H54 (cell line): Measurements from ENCODE around the gene SORCS2.

Experiments used
- DNase-seq: peaks from one replicate; pipeline ENCODE4 v3.0.0; 2011; ENCODE audit warnings: low spot score, mixed read lengths; ENCODE audit not compliant: insufficient read length
- FAIRE-seq: peaks from 3 replicates; lab custom pipeline; 2011; peaks lifted over from hg19 to GRCh38; lab: Jason Lieb, UNC
- POLR2A ChIP-seq: IDR thresholded peaks from 2 replicates; pipeline ENCODE4 v1.6.1; 2011; ENCODE audit warnings: low read depth, mild to moderate bottlenecking, low read length

Gene SORCS2

DNA sequence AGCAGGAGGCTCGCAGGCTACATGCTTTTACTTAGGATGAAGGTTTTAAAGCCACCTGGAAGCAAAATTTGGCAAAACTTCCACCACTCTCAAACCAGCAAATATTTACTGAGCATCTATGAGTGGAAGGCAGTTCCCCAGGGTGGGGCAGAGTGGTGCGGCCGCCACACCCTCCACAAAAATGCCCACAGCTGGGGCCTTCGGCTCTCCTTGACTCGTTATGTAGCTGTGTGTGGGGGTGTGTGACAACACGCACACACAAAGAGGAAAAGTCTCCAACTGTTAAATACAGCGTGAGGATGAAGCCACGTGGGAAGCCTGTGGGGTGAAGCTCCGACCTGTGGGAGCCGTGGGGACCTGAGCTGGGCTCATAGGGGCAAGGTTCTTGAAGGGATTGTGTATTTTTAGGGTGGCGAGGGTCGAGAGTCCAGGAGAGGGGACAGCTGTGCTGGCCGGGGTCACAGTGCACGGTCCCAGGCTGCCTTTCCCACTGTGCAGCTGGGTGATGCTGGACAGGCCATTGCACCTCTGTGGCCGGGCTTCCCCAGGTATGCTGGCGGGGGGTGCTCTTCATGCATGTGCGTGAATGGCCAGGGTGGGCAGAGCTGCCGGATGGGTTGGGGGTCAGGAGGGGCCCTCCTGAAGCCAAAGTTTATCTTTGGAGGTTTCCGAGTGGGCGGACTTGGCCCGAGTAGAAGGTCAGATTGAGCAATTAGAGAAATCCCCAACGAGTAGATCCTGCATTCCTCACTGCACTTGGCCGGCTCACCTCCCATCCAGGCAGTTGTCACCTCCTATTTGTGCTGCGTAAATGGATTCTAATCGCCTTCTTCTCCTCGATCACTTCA, 25.4 kb downstream of the SORCS2 start:
- DNase-seq (no peak), FAIRE-seq (no peak)
- TF ChIP-seq POLR2A, result no peak

GRCh38 chr4:7218686-7219085, 26.3 kb downstream of the SORCS2 start:
- no peak for TF ChIP-seq POLR2A
- FAIRE-seq, result no peak

DNA sequence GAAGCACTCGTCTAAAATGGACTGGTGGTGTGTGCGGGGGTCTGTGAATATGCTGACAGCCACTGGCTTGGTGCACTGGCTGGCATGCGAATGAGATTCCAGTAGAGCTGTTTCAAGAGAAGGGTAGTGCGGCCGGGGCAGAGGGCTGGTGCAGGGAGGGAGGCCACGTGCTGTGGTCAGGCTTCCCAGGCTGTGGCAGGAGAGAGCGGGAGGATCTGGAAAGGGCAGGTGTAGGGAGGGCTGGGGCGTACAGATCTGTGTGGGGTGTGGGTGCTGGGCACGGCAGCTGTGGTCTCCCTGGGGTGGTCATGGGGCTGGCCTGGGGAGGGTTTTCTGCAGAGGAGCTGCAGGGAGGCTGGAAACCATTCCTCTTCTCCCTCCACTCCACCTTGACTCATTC, 30.2 kb downstream of the SORCS2 start:
- TF ChIP-seq POLR2A, result no peak
- no peak for FAIRE-seq
- no peak for DNase-seq

More at GRCh38 chr4:7218686-7219085, 26.3 kb downstream of the SORCS2 start:
- no peak for DNase-seq

GRCh38 chr4:7223541-7223940, 31.2 kb downstream of the SORCS2 start:
- DNase-seq (no peak), FAIRE-seq (no peak)
- TF ChIP-seq POLR2A, result no peak

DNA sequence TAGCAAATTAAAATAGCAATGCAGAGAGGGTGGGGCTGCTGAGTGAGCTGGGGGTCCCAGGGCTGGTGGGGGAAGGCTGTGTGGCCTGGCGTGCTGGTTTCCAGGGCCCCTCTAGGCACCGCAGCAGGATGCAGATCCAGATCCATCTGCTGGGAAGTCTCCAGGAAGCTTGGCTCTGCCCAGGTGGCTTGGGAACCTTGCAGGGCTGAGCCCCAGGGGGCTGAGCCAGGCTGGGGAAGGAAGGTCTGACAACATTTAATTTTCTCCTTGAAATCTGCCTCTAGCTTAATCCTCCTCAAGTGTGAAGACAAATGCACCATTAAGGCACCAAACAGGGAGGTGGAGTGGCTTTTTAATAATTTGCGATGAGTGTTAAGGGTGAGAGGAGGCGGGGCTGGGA, 31.7 kb downstream of the SORCS2 start:
- no peak for DNase-seq

DNA sequence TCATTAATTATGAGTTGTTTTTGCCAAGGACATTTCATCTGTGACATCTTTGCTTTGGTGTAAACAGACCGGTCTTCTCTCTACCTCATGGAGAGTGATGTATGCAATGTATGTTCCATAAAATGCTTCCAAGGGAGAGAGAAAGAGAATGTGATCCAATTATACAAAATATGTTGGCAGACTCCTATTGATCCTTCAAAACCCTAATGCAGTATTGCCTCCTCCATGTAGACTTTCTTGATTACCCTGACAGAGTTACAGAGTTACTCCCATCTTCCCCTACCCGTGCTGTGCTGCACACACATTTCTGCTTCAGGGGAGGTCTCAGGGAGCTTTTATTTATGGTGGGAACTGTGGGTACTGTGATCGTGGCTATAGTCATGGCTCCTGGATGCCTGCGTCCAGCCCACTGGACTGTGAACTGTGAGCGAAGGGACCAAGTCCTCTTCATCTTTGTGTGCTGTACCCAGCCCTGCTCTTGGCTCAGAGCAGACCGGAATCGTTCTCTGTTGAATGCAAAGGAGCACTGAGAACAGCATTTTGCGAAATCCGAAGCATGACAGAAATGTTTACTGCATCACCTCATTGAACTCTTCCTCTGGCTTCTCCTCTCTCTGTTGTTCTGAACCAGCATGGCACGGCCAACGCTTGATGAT, 32.7 kb downstream of the SORCS2 start:
- no peak for TF ChIP-seq POLR2A
- no peak for FAIRE-seq
- no peak for DNase-seq

More for the DNA sequence above, 31.7 kb downstream of the SORCS2 start:
- no peak for TF ChIP-seq POLR2A
- no peak for FAIRE-seq

- no peak for TF ChIP-seq POLR2A
- DNase-seq, result no peak
- FAIRE-seq, result no peak
Observed at GRCh38 chr4:7226439-7226838, 34.1 kb downstream of the SORCS2 start.

- no peak for TF ChIP-seq POLR2A
- no peak for FAIRE-seq
- no peak for DNase-seq
Observed at GRCh38 chr4:7227008-7227407, 34.7 kb downstream of the SORCS2 start.

- FAIRE-seq (no peak), DNase-seq (no peak)
- TF ChIP-seq POLR2A, result no peak
Observed at GRCh38 chr4:7228734-7229133, 36.4 kb downstream of the SORCS2 start.

GRCh38 chr4:7232061-7232650, 39.8 kb downstream of the SORCS2 start:
- no peak for FAIRE-seq
- no peak for TF ChIP-seq POLR2A
- no peak for DNase-seq

GRCh38 chr4:7233006-7233580, 40.8 kb downstream of the SORCS2 start:
- no peak for TF ChIP-seq POLR2A
- FAIRE-seq, result no peak
- no peak for DNase-seq

- FAIRE-seq (no peak), DNase-seq (no peak)
- TF ChIP-seq POLR2A, result no peak
Observed at GRCh38 chr4:7233601-7234000, 41.3 kb downstream of the SORCS2 start.

GRCh38 chr4:7234355-7235029, 42.2 kb downstream of the SORCS2 start:
- TF ChIP-seq POLR2A, result no peak
- no peak for DNase-seq
- FAIRE-seq, result no peak
